OCI-LY3 (cell line): ENCODE measurements around the gene COPS4.

Experiments
- EZH2phosphoT487 ChIP-seq: fragments of 200-600 bp; shearing (Covaris generic); IDR thresholded peaks from 2 replicates; pipeline ENCODE4 v1.6.1; 2018; ENCODE audit warnings: antibody characterized with exemption, mixed run types, low read depth
- TF ChIP-seq, protein P1 (sequence below): fragments of 200-600, 300-600 bp; sonication (generic); IDR thresholded peaks from 2 replicates; pipeline ENCODE4 v1.5.1; 2014; ENCODE audit warnings: antibody characterized with exemption, low read length, low read depth

DNA sequence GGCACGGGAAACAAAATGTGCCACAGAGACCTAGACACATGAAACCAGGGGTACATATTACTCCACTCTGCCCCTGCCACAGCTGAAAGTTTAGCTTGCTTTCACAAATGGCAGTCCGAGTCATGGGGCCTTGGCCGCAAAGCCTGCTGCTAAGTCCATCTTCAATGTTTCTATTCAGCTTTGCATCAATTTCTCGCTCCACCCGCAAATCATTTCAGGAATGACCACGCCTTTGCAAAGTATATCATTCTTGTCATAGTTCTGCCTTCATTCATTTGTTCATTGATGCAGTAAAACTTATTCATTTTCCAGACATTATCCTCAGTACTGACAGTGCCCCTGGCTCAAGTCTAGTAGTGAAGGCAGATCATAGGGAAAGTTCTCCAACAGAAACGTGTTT is 70.0 kb downstream of the COPS4 start:
- TF ChIP-seq EZH2phosphoT487 = no peak
- TF ChIP-seq, protein P1, sequence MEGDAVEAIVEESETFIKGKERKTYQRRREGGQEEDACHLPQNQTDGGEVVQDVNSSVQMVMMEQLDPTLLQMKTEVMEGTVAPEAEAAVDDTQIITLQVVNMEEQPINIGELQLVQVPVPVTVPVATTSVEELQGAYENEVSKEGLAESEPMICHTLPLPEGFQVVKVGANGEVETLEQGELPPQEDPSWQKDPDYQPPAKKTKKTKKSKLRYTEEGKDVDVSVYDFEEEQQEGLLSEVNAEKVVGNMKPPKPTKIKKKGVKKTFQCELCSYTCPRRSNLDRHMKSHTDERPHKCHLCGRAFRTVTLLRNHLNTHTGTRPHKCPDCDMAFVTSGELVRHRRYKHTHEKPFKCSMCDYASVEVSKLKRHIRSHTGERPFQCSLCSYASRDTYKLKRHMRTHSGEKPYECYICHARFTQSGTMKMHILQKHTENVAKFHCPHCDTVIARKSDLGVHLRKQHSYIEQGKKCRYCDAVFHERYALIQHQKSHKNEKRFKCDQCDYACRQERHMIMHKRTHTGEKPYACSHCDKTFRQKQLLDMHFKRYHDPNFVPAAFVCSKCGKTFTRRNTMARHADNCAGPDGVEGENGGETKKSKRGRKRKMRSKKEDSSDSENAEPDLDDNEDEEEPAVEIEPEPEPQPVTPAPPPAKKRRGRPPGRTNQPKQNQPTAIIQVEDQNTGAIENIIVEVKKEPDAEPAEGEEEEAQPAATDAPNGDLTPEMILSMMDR = no peak
